HG02623 (cell line): ENCODE data around the gene ITGA5.
"Not testable (repeated sequence)": the region's sequence is repeated elsewhere in the genome, so short reads cannot be mapped to it uniquely, and the experiment has no call there.

Experiments used
- ATAC-seq: cut with Tn5 transposase; IDR thresholded peaks from one replicate; pipeline ENCODE4 v1.9.1; 2021; ENCODE audit warnings: moderate library complexity; ENCODE audit not compliant: unreplicated experiment

ITGA5 gene

DNA sequence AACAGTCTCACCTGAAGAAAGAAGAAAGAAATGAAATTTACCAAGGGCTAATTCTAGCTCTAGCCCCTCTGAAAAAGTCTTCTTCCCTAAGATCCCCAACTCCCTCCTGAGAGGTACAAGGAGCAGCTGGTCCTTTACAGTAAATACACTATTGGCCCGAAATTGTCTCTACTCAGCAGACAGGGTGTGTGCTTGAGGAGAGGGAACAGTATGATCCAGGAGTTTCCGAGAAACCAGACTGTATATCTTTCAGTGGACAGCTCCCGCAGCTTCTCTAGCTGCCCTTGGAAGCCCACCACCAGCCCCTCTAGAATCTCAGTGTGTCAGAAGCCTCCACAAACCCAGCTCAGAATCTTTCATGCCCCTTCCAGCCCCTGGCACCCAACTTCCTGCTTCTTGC lies 62.8 kb downstream of the ITGA5 start:
- no peak for ATAC-seq

DNA sequence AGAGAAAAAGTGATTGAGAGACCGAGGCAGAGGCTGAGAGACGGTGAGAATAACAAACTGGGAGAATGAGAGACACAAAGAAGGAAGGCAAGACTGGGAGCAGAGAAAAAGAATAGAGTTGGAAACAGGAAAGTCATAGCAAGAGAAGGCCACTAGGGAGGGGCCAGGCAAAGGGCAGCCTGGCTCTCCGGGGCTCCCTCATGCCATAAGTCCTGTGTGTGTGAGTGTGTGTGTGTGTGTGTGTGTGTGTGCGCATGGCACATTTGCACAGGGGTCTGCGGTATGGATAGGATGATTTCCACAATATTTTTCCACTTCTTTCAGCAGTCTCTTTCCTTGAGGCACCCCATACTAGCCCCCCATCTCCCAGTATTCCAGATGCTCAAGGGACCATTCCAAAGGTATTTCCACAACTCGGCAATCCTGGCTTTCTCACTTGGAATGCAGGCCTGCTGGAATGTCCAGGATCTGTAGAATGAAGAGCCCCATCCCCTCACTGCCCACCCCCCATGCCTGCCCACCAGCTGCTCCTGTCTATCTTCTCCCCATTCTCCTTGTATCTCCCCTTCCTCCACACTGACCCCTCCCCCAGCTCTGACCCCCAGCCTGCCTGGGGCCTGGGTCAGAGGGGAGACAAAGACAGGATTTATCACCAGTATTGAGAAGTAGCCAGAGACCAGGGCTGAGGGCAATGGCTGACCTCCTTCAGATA lies 63.8 kb downstream of the ITGA5 start:
- ATAC-seq, result no peak

DNA sequence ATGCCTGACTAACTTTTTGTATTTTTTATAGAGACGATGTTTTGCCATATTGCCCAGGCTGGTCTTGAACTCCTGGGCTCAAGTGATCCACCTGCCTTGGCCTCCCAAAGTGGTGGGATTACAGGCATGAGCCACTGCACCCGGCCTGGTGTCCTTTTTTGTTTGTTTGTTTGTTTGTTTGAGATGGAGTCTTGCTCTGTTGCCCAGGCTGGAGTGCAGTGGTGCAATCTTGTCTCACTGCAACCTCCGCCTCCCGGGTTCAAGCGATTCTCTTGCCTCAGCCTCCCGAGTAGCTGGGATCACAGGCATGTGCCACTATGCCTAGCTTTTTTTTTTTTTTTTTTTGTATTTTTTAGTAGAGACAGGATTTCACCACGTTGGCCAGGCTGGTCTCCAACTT lies 64.8 kb downstream of the ITGA5 start:
- ATAC-seq, result not testable (repeated sequence)

DNA sequence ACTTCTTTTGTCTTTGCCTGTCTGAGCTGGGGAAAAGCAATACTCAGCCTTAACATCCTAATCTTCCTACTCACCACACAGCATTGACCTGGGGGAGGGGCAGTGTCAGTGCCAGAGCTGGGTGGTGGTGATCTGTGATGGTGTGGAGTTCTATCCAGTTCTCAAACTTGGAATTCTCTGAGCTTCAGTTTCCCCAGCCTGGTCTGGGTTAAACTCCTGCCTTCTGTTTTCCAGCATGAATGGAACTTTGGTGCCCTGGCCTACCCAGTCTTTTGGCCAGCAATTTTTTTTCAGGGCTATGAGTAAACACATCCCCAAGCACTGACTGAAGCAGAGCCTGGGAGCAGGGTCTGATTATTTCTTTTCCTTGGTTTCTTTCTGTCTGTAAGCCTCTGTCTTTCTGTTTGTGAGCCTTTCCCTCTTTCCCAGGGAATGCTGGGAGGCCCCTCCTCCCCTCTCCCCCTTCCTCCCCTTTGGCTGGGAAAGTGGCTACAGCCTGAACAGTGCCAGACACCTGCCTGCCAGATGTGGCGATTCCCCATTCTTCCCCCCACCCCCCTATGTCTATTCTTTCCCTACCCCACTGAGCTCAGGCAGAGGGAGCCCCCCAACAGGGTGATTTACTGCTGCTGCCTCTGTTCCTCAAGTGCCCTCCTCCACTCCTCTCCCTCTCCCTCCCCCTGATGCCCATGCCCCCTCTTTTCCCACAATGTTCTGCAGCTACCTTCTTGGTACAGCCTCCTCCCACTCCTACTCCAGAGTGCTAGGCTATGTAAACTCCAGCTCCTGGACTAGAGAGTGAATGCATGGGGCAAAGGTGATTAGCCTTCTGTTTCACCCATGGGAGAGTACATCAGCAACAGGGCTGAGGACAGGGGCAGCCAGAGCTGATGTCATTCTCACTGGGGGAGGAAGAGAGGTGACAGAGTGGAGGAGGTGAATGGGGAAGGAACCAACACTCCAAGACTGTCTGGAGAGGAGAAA lies 65.9 kb downstream of the ITGA5 start:
- ATAC-seq, result no peak

- no peak for ATAC-seq
Measured at GRCh38 chr12:54352022-54352531, 67.0 kb downstream of the ITGA5 start.

DNA sequence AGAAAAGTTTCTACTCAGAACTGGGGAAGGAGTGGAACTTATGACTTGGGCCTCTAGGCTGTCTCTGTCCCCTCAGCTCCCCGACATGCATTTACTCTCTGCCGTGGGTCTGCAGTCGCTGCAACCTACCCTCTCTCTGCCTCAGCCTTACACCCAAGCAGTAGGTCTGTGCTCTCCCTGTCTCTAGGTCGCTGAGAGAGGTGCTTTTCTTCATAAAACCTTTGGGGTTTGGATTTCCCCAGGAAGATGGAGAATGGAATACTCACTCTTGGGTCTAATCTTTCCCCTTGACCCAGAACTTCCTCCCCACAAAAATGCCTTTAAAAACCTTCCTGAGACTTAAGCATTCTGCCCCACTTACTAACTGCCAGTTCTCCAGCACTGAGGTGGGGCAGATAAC lies 67.7 kb downstream of the ITGA5 start:
- ATAC-seq, result no peak

DNA sequence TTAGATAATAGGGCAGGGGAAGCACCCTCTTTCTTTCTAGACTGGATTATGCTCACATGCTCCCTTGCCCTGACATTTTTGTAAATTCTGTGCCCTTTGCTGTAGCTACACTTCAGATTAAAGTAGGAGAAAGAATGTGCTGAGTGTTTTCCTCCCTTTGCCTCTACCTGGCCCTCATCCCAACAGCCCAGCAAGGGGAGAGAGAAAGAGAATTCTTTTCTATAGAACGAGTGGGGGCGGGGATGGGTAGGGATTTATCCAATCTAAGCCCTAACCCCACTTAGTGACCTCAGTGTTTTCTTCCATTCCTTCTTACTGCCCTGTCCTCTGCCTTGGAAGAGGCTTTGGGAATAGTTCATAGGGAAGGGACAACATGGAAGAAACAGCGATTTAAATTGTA lies 68.3 kb downstream of the ITGA5 start:
- no peak for ATAC-seq

GRCh38 chr12:54349679-54350078 lies 69.4 kb downstream of the ITGA5 start:
- ATAC-seq, result no peak

GRCh38 chr12:54349036-54349435 lies 70.0 kb downstream of the ITGA5 start:
- ATAC-seq, result no peak
